Superior temporal gyrus (tissue), 1 donor: ENCODE results near the gene PDCD1.

Experiments
- DNase-seq: peaks from one replicate; pipeline ENCODE4 v3.0.0-alpha.2; 2016; ENCODE audit errors: extremely low spot score

Gene PDCD1

GRCh38 chr2:241865416-241865956, 6.8 kb upstream of the PDCD1 start:
- no peak for DNase-seq

DNA sequence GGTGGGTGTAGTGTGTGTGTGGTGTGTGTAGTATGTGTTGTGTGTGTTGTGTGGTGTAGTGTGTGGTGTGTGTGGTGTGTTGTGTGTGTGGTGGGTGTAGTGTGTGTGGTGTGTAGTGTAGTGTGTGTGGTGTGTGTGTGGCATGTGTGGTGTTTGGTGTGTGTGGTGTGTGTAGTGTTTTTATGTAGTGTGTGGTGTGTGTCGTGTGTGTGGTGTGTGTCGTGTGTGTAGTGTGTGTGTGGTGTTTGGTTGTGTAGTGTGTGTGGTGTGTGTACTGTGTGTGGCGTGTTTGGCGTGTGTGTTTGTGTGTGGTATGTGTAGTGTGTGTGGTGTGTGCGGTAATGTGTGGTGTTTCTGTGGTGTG, 6.1 kb upstream of the PDCD1 start:
- no peak for DNase-seq

DNA sequence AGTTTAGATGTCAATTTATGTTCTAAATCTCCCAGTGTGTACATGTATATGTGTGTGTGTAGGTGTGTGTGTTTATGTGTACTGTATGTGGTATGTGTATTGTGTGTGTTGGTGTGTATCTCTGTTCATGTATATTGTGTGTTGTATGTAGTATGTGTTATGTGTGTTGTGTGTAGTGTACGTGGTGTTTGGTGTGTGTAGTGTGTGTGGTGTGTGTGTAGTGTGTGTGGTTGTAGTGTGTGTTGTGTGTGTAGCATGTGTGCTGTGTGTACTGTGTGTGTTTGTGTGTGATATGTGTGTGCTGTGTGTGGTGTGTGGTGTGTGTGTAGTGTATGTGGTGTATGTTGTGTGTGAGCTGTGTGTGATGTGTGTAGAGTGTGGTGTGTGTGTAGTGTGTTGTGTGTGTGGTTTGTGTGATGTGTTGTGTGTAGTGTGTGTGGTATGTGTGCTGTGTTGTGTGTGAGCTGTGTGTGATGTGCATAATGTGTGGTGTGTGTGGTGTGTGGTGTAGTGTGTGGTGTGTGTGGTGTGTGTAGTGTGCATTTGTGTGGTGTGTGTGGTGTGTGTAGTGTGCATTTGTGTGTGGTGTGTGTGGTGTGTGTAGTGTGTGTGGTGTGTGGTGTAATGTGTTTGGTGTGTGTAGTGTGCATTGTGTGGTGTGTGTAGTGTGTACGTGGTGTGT, 5.6 kb upstream of the PDCD1 start:
- DNase-seq: no peak

DNA sequence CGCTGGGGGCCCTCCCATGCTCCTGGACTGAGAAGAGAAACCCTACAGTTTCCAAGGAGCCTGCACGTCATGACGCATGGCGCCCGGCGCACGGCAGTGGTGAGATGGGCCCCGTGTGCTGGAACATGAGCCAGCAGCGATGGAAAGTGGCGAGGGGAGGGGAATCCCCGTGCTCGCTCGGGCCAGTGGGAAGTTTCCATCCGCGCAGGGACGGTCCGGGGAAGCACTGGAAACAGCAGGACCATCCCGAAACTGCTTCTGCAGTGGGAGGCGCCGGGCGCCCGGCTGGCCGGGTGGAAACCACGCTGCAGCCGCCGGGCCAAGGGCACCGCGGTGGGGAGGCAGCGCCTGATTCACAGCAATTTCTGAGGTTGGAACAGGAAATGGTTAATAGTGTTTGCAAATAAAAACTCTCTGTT, 4.9 kb upstream of the PDCD1 start:
- DNase-seq: no peak

- DNase-seq: no peak
These were observed 4.3 kb upstream of the PDCD1 start for GRCh38 chr2:241862775-241863535.

GRCh38 chr2:241862093-241862492, 3.4 kb upstream of the PDCD1 start:
- no peak for DNase-seq

DNA sequence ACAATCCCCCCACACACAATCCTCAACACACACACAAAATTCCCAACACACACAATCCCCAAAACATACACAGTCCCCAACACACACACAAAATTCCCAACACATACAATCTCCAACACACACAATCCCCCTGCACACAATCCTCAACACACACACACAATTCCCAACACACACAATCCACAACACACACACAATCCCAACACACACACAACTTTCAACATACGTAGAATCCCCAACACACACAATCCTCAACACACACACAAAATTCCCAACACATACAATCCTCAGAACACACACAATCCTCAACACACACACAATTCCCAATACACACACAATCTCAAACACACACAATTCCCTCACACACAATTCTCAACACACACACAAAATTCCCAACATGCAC, 2.6 kb upstream of the PDCD1 start:
- DNase-seq: no peak

- no peak for DNase-seq
These were observed 1.7 kb upstream of the PDCD1 start for GRCh38 chr2:241860184-241861078.

DNA sequence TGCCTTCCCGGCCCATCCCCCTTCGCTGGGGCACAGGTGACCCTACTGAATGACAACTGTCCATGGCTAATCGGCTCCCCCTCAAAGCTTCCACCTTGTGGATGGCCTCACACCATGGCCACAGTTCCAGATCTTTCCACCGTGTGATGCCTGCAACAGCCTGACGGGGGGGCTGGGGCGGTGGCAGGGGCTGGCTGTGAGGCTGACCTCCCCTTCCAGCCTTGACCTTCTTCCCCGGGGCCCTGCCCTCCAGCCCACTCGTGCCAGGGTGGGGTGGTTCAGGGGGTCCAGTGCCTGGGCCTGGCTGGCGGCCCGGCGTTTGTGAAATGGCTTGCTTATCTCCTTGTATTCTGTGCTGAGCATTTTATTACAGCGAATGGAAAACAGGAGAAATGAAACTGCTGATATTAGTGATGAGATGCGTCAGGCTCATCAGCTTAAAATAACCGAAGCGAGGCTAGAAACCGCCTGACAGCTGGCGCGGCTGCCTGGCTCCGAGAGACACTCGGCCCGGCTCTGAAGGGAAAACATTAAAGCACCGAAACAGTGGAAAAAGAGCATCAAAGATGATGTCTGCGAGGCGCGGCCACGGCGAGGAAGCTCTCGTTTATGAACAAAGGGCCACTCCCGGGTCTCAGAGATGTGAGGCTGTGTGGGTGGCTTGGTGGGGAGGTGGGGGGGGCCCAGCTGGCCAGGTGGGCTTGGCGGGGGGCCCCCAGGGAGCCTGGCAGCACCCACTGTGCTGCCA, 916 bp upstream of the PDCD1 start:
- no peak for DNase-seq

- DNase-seq: no peak
These were observed 332 bp upstream of the PDCD1 start for GRCh38 chr2:241859017-241859435.

GRCh38 chr2:241857572-241858121, 1.0 kb downstream of the PDCD1 start:
- DNase-seq: no peak

DNA sequence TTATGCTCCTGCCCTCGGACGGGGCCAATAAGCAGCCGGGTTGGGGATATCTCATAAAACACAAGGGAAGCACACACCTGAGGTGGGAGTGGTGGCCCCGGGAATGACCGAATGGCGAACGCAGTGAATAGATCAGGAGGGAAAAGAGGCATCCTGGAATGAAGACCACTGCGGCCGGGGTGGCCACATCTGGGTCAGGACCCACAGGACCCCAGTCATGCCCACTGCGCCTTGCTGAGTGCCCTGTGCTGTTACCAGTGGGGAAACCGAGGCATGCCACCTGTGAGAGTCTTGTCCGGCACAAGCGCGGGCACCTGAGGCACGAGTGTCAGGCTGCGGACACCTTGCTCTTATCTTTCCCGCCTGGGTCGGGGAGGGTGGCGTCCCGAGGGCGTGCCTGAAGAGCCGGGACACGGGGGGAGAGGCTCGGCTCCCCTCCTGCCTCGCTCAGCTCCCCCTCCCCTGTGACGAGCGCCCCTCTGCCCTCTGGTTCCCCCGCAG, 1.6 kb downstream of the PDCD1 start:
- DNase-seq: no peak

GRCh38 chr2:241855888-241856422, 2.7 kb downstream of the PDCD1 start:
- DNase-seq: no peak

GRCh38 chr2:241855245-241855887, 3.3 kb downstream of the PDCD1 start:
- no peak for DNase-seq

DNA sequence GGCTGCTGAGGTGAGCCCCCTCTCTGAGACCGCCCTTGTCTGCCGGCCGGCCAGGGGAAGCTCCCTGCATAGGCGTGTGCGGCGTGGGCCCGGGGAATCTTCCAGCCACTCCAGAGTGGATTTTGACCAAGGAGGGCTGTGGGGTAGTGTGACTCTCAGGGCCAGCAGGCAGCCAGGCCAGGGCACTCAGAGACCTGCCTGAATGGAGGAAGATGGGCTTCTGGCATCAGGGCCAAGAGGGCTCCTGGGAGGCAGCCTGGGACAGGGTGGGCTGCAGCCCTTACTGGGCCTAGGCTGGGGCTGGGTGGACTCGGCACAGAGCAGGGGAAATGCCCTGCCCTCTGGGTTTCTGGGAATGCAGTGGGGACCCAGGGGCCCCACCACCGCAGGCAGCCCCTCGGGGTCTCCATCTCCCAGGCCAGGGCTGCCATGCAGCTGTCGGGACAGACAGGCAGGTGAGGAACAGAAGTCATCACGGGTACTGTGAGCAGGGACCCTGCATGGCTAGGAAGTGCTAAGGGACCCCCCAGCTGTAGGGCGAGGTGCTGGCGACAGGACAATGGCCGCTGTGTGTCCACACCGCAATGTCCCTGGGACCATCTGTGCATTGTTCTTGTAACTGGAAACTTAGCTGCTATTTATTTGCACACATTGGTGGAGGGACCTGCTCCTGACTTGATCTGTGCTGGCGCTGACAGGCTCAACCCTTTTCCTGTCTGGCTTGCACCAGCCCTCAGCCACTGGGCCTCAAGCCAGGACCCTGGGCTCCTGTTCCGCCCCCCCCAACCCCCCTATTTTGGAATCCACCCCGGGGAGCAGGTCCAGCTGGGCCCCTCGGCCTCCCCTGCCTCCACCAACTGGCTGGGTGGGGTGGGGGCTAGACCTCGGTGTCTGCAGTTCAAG, 4.1 kb downstream of the PDCD1 start:
- no peak for DNase-seq

- no peak for DNase-seq
These were observed 4.9 kb downstream of the PDCD1 start for GRCh38 chr2:241853651-241854341.

- no peak for DNase-seq
These were observed 5.6 kb downstream of the PDCD1 start for GRCh38 chr2:241852981-241853631.
